ENCODE measurements around the gene L3MBTL4. TPM values are rescaled to one million over a fixed set of nuclear protein-coding genes. Genes with fewer than 3 reads are reported as not detected.

Gene L3MBTL4
- total and polyA plus RNA-seq, 8 donors, result 2.5 to 15.1 (median 6.4) TPM

DNA sequence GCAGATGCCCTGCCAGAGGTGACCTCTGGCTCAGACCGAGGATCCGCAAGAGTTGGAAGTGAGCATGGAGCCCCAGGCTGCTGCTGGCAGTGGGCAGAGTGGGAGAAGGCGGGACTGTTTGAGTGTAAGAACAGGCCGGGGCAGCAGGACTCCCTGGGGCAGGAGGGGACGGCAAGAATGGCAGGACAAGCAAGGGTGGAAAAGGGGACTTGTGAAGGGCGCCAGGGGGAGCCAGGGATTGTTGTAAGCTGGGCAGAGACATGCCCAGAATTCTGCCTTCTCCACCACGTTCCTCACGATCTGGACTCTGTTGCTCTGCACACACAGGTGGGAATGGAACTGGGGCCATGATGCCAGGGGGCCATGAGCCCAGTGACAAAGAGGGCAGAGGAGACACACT, 447.0 kb downstream of the L3MBTL4 start:
- Histone ChIP-seq H3K27me3 (no peaks in the 10 kb centered on the region), H3K36me3 (no peaks in the 10 kb centered on the region), H3K9me3 (no peaks in the 10 kb centered on the region), H3K4me1 (no peaks in the 10 kb centered on the region), H3K27ac (no peak overlapping the region), H3K4me3 (no peak overlapping the region)
- no peak for ATAC-seq
- DNase-seq, result no peak
- intact Hi-C loops (cut with DNase I), result no loop called here
- TF ChIP-seq, protein P1, sequence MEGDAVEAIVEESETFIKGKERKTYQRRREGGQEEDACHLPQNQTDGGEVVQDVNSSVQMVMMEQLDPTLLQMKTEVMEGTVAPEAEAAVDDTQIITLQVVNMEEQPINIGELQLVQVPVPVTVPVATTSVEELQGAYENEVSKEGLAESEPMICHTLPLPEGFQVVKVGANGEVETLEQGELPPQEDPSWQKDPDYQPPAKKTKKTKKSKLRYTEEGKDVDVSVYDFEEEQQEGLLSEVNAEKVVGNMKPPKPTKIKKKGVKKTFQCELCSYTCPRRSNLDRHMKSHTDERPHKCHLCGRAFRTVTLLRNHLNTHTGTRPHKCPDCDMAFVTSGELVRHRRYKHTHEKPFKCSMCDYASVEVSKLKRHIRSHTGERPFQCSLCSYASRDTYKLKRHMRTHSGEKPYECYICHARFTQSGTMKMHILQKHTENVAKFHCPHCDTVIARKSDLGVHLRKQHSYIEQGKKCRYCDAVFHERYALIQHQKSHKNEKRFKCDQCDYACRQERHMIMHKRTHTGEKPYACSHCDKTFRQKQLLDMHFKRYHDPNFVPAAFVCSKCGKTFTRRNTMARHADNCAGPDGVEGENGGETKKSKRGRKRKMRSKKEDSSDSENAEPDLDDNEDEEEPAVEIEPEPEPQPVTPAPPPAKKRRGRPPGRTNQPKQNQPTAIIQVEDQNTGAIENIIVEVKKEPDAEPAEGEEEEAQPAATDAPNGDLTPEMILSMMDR (IDR thresholded peaks at IDR 0.05), result no peak
- no peak for FAIRE-seq
- 90 to 91% methylated on average over 8 of the region's 8 CpGs for WGBS, 2 donors

DNA sequence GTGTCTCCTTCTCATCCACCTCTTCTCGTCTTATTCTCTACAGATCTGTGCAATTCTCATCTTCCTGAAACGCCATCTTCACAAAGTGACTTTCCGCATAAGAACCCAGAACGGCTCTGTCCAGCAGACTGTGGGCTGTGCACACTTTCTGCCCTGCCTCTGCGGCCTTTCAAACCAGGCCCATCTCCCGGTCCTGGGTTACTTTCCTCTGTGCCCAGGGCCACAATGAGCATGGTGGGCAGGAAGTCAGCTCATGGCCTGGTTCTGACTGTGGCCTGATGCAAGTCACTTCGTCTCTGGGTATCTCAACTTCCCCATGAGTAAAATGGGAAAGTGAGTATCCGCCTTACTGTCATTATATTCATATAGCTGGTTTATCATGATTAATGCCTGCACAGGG, 447.7 kb downstream of the L3MBTL4 start:
- Histone ChIP-seq H3K27ac (no peak overlapping the region), H3K36me3 (no peaks in the 10 kb centered on the region), H3K4me1 (no peaks in the 10 kb centered on the region), H3K27me3 (no peaks in the 10 kb centered on the region), H3K9me3 (no peaks in the 10 kb centered on the region), H3K4me3 (no peak overlapping the region)
- ATAC-seq (no peak), DNase-seq (no peak), FAIRE-seq (no peak)
- TF ChIP-seq, protein P1 (IDR thresholded peaks at IDR 0.05), result no peak
- 87 to 93% methylated on average over 8 of the region's 8 CpGs for WGBS, 2 donors
- intact Hi-C loops (cut with DNase I), result no loop called here

DNA sequence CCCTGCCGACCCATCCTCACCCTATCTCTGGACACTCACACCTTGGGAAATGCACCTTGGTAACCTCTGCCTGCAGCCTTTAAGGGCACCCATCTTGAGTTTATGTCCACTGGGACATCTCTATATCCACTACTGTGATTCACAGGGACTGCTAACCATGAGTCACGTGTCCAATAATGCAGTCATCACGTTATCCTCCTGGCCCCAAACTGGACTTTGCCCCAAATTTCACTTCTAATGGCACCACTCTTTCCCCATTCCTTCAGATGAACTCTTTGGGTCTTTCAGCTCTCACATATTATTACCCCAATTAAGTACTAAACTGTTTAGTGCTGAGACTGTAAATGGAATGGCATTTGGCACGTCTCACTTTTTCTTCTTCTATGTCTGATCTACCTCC, 448.2 kb downstream of the L3MBTL4 start:
- ATAC-seq (no peak), FAIRE-seq (no peak), DNase-seq (no peak)
- no peaks in the 10 kb centered on the region for H3K27me3 ChIP-seq
- H3K4me3 ChIP-seq, result no peak overlapping the region
- TF ChIP-seq, protein P1 (IDR thresholded peaks at IDR 0.05), result no peak
- intact Hi-C loops (cut with DNase I), result no loop called here
- WGBS, 2 donors, result 77 to 90% methylated on average over 4 of the region's 4 CpGs
- no peaks in the 10 kb centered on the region for H3K9me3 ChIP-seq
- H3K36me3 ChIP-seq, result no peaks in the 10 kb centered on the region
- H3K27ac ChIP-seq, result no peak overlapping the region
- H3K4me1 ChIP-seq, result no peaks in the 10 kb centered on the region

DNA sequence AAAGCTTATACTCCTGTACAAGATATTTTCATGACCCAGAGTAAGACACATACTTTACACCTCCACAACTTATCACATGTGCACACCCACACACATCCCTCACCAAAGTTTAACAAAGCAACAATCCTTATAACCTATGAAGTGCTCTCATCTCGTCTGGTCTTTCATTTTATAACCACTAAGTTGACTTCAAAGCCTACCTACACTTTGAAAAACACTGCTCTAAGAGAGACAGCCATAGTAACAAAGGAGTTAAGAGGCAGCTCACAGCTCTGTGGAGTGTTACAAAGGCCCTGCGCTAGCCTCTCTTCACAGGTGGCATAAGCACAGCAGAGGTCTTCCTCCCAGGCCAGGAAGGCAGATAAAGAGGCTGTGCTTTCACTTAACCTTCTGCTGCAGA, 449.7 kb downstream of the L3MBTL4 start:
- FAIRE-seq, result no peak

DNA sequence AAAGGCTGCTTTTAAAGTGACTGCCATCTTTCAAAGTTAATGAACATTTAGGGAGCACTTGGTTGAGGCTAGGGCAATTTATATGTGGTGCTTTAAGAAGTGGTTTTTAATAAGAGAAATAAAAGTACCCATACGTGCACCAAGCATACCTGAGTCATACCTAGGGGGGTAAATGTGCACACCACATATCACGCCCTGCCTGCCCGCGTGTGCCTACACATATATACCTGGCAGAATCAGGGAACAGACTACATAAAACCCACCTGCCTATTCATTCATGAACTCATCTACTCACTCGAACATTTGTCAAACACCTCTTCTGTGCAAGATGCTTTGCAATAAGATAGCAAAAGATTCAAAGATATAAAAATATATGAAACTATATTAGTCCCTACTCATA, 450.1 kb downstream of the L3MBTL4 start:
- H3K4me1 ChIP-seq, result no peaks in the 10 kb centered on the region
- no peak for DNase-seq
- TF ChIP-seq, protein P1 (IDR thresholded peaks at IDR 0.05), result no peak
- H3K27ac ChIP-seq, result no peak overlapping the region
- no peak for ATAC-seq
- 84 to 89% methylated on average over 5 of the region's 5 CpGs for WGBS, 2 donors
- no peaks in the 10 kb centered on the region for H3K36me3 ChIP-seq
- no peaks in the 10 kb centered on the region for H3K9me3 ChIP-seq
- no peak for FAIRE-seq
- no peak overlapping the region for H3K4me3 ChIP-seq
- intact Hi-C loops (cut with DNase I), result no loop called here
- no peaks in the 10 kb centered on the region for H3K27me3 ChIP-seq

More for the DNA sequence above, 449.7 kb downstream of the L3MBTL4 start:
- H3K4me3 ChIP-seq, result no peak overlapping the region
- 78 to 81% methylated on average over 2 of the region's 2 CpGs for WGBS, 2 donors
- no peaks in the 10 kb centered on the region for H3K9me3 ChIP-seq
- intact Hi-C loops (cut with DNase I), result no loop called here
- H3K36me3 ChIP-seq, result no peaks in the 10 kb centered on the region
- TF ChIP-seq, protein P1 (IDR thresholded peaks at IDR 0.05), result no peak
- H3K27me3 ChIP-seq, result no peaks in the 10 kb centered on the region
- no peaks in the 10 kb centered on the region for H3K4me1 ChIP-seq
- H3K27ac ChIP-seq, result no peak overlapping the region
- ATAC-seq, result no peak
- DNase-seq, result no peak
